Activated CD4-positive, alpha-beta T cell treated with anti-CD3 and anti-CD28 coated beads for 48 hours (primary cell): ENCODE measurements around the gene DYNC1H1.
A peak's percentile ranks its signal among the peaks of the same experiment; 100 is the strongest.
"Not testable (repeated sequence)": the region's sequence is repeated elsewhere in the genome, so short reads cannot be mapped to it uniquely, and the experiment has no call there.

Experiments
- DNase-seq: peaks from one replicate; pipeline ENCODE4 v3.0.0-alpha.2; 2020

DYNC1H1 gene

DNA sequence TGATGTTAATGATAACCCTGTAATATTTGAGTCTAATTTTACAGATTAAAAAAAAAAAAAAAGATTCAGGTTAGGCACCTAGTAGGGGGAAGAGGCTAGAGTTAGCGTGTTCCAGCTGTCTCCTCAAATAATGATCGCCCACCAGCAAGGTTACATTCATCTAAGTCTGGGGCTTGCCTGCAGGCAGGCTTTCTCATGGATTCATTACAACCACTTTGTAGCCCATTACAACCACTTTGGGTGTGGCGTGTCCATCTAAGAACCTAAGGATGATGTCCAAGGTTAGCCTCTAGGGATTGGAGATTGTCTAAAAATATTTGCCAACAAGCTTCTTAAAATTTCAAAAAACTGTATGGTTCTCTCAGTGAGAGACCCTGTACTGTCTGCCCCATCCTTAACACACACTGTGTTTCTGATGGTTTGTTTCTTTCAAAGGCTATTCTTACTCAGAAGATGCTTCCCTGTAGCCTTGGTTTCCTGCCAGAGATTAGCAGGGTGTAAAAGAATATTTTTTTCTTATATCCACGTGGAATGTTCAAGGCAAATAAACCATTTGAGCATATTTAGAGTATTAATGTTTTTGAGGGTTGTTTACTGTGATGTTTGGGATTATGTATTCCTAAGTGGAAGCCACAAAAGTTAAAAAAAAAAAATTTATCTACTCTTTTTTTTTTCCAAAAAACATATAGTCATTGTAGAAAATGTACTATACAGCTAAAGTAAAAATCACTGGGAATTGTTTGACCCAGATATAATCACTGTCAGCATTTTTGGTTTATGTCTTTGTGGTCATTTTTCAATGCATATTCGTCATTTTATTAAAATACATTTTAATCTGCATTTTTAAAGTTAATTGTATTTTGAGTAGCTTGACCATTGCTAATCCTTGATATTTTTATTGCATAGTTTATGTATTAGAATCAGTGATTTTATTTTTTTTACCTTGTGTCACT is 1.7 kb downstream of the DYNC1H1 start:
- DNase-seq = no peak

DNA sequence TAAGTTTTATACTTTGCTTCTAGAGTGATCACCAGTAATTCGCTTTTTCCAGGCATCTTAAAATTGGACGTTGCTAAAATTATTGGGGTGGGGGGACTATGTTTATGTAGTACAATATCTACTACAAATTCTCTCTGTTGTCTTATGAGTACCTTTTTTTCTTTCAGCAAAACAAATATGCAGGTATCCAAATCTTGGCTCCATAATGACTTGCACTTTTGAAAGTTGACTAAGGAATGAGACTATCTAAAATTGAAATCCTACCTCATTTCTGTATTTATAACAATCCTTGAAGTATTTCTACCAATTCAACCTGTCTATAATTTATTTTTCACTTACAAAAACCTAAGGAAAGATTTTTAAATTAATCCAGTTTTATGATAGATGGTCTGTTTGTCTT is 2.4 kb downstream of the DYNC1H1 start:
- DNase-seq = no peak

- DNase-seq = no peak
Measured at GRCh38 chr14:101968186-101968585, 3.8 kb downstream of the DYNC1H1 start.

GRCh38 chr14:101969481-101969880 is 5.1 kb downstream of the DYNC1H1 start:
- DNase-seq = no peak

DNA sequence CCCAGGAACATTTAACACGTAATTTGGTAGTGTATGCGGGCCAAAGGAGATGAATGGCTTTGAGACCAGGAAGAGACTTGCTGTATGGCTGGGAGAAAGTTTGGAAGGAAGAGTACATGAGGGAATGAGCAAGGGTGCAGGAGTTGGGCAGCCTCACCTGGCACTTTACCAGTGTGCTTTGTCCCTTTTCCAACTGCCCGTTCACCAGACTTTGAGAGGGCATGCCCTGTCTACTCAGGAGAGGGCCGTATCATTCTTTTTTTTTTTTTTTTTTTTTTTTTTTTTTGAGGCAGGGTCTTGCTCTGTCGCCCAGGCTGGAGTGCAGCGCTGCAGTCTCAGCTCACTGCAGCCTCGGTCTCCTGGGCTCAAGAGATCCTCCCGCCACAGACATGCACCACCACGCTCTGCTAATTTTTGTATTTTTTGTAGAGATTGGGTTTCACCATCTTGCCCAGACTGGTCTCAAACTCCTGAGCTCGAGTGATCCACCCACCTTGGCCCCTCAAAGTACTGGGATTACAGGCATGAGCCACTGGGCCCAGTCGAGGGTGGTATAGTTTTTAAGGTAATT is 6.5 kb downstream of the DYNC1H1 start:
- no peak for DNase-seq

- DNase-seq = not testable (repeated sequence)
Measured at GRCh38 chr14:101971458-101971857, 7.1 kb downstream of the DYNC1H1 start.

DNA sequence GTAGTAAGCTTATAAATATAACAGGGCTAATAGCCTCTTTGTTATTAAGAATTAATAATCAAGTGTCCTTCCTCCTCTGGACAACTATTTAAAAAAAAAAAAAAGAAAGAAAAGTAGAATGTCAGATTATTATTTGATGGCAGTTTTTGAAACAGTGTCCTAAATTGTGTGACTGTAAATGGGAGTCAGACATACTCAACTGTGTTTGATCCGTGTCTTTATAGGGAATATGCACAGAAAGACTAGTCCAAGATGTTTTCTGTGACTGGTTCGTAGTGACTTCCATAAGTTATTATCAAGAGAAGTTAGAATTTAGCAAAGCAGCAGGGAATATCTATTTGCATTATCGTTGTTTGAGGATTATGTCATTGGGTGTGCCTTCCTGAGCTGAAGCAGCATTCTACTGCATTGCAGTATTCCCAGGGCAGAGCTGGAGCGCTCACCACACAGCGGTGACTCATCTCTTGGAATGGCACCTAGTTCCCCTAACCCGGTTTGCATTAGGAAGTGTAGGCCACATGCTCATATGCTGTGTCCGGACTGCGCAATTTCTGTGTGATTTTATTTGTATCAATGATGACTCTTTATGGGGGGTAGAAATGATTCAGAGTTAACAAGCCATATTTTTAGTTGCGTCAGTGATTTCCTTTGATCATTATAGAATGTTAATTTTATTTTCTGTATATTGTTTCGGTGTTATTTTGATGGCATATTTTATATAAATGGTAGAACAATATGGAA is 7.9 kb downstream of the DYNC1H1 start:
- DNase-seq = no peak

- no peak for DNase-seq
Measured at GRCh38 chr14:101973356-101973755, 9.0 kb downstream of the DYNC1H1 start.

DNA sequence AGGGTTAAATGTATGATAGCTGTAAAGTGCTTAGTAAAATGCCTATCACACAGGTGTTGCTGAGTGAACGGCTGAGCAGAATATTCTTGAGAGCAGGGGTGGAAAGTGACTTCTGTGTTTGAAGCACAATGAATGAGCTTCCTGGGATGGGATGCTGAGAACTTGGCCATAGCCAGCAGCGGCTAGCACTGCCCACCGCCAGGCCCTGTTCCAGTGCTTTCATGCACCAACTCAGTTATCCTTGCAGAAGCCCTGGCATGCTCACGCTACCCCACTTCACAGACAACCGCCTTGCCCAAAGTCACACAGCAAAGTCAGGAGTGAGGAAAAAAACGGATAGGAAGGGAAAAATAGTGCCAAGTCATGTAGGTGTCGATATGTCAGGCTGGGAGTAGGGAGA is 10.9 kb downstream of the DYNC1H1 start:
- DNase-seq = no peak

- DNase-seq = no peak
Measured at GRCh38 chr14:101977311-101978071, 13.1 kb downstream of the DYNC1H1 start.

GRCh38 chr14:101979666-101980065 is 15.3 kb downstream of the DYNC1H1 start:
- DNase-seq = no peak

GRCh38 chr14:101980251-101980650 is 15.9 kb downstream of the DYNC1H1 start:
- DNase-seq = no peak

GRCh38 chr14:101980700-101981099 is 16.3 kb downstream of the DYNC1H1 start:
- peak; percentile 30 for DNase-seq

DNA sequence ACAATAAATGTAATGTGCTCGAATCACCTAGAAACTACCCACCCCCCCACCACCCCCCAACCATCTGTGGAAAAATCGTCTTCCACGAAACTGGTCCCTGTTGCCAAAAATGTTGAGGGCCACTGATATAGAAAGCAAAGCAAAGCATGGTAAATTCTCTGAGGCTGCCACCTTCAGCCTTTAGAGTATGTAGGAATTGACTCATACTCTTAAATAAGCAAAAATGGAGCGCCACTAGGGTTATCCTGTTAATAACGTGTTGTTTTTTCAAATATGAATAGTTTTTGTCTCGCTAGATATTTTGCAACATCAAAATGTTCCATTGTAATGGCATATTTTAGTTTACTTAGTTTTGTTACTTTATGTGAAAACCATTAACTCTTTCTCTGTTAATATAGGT is 18.2 kb downstream of the DYNC1H1 start:
- DNase-seq = no peak

- not testable (repeated sequence) for DNase-seq
Measured at GRCh38 chr14:101984831-101985230, 20.5 kb downstream of the DYNC1H1 start.

GRCh38 chr14:101985957-101986356 is 21.6 kb downstream of the DYNC1H1 start:
- no peak for DNase-seq

DNA sequence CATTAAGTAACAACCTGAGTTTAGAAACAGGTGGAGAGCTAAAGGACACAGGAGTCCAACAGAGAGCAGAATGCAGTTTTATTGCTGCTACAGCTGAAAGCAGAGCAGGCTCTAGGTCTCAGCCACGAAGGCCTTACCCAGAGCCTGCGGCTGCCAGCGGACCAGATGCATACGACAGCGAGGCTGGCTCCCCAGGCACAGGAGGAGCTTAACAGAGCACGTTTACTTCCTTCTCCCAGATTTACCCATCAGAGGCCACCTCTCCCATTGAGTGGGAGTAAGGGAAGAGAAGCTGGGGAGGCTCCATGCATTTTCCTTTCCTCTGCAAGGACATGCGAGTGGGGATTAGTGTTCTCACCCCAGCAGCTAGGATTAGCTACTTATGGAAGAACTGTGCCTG is 22.6 kb downstream of the DYNC1H1 start:
- no peak for DNase-seq

DNA sequence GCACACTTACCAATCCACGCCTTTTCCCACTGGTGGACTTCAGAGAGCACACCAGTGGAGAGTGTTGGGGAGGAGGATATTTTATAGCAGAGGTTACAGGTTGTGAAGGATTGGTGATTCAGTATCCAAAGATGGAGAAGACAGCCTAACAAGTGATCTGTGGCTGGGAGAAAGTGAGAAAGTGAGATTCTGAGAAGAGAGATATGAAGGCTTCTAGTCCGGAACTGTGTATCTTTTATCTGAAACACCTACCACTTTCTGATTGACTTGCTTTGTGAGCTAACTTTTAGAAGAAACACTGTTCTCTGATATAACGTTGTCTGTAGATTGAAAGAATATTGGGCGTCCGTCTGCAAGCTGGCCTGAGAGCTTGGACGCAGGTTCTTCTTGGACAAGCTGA is 24.0 kb downstream of the DYNC1H1 start:
- no peak for DNase-seq

DNA sequence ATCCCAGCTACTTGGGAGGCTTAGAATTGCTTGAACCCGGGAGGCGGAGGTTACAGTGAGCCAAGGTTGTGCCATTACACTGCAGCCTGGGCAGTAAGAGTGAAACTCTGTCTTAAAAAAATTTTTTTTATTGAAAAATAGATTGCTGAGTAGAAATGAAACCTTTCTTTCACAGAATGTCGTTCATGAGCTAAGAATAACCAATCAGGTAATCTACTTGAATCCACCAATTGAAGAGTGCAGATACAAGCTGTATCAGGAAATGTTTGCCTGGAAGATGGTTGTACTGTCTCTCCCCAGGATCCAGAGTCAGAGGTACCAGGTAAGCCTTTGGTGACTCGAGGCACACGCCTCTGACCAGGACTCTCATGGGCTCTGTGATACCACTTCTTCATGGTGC is 27.0 kb downstream of the DYNC1H1 start:
- DNase-seq = no peak

- DNase-seq = no peak
Measured at GRCh38 chr14:101992708-101993107, 28.3 kb downstream of the DYNC1H1 start.

- DNase-seq = no peak
Measured at GRCh38 chr14:101997429-101998336, 33.3 kb downstream of the DYNC1H1 start.

GRCh38 chr14:102000902-102001301 is 36.5 kb downstream of the DYNC1H1 start:
- DNase-seq = no peak
